Transverse colon (tissue), 4 donors: ENCODE measurements around the gene SGPP1.

Experiments used
- CTCF ChIP-seq, 5 experiments: fragments of 200-600 bp in 3 of 5; fragments of 450-650 bp in 2 of 5; sonication (generic) in 3 of 5; IDR thresholded peaks; 1 replicate in 2 of 5; 2 replicates in 3 of 5; pipeline ENCODE4 v1.5.1; 2016 to 2017; ENCODE audit warnings: antibody characterized with exemption in 5 of 5, inconsistent platforms in 3 of 5, mild to moderate bottlenecking in 2 of 5, moderate library complexity in 1 of 5
- POLR2A ChIP-seq: fragments of 450-650 bp; IDR thresholded peaks from one replicate; pipeline ENCODE4 v1.6.1; 2016; ENCODE audit warnings: antibody characterized with exemption, mild to moderate bottlenecking, moderate library complexity
- POLR2AphosphoS5 ChIP-seq, 3 donors: sonication (generic); formaldehyde crosslinking; IDR thresholded peaks; one replicate each; pipeline ENCODE4 v1.6.1; 2016; ENCODE audit warnings: antibody characterized with exemption in 3 of 3

- TF ChIP-seq CTCF (IDR thresholded peaks at IDR 0.05) = no peak
- TF ChIP-seq POLR2A = no peak
- TF ChIP-seq POLR2AphosphoS5 (IDR thresholded peaks at IDR 0.05) = no peak
These were observed 36.8 kb upstream of the SGPP1 start for GRCh38 chr14:63764620-63765139.
